ENCODE measurements around the gene KCNK17. TPM values are rescaled to one million over a fixed set of nuclear protein-coding genes. Genes with fewer than 3 reads are reported as not detected.

Gene KCNK17, protein sequence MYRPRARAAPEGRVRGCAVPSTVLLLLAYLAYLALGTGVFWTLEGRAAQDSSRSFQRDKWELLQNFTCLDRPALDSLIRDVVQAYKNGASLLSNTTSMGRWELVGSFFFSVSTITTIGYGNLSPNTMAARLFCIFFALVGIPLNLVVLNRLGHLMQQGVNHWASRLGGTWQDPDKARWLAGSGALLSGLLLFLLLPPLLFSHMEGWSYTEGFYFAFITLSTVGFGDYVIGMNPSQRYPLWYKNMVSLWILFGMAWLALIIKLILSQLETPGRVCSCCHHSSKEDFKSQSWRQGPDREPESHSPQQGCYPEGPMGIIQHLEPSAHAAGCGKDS
- total RNA-seq, result not detected in 2 replicates

DNA sequence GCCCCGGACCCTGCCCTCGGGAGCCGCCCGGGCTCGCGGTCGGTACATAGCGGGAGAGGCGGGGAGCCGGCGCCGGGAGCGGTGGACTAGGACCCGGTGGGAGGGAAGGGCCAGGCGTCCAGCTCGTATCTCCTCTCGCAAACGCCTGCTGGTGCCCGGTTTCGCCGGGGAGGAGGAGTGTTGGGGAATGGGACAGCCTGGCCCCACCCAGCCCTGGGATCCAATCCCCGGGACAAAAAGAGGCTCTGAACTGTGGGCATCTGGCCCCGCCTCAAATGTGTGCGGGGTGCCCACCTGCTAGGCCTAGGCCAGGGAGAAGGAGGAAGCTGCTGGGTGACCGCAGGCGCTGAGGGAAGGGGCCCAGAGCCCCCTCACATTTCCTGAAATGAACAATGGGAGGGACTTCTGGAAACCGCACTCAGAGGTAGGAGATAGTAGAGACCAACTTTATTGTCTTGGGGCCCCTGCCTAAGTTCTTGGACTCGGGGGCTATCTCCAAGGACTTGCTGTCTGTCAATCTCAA is at the start of gene KCNK17:
KCNK17 (minus strand) TSS at position 147 of the 523 bp plus-strand sequence; CDS start at position 48, 99 bp downstream.

DNA sequence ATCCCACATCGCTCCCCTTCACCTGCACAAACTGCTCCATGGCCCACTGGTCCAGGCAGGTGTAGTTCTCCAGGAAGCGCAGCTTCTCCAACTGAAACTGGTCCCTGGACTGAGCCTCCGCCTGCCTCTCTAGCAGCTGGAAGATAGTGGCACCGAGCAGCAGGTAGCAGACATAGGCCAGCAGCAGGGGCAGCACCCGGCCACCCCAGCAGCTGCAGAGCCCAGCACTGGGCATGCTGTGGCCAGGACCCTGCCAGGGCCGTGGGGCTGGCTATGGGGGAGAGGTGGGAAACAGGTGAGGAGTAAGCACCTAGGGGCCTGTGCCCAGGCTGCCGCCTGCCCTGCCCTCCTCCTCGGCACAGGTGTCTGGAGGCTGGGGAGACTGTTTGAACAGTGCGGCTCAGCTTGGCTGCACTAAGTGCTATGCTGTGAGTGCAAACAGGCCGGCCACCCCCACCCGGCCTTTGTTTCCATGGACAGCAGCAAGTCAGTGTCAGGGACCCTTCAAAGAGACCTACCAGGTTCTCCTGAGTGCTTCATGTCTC is 8.2 kb upstream of the KCNK17 start, which contains the start of gene KCNK16:
KCNK16 (minus strand) TSS at position 397 of the 545 bp plus-strand sequence; CDS start at position 235, 162 bp downstream.

Other genes starting within 250 kb of the KCNK17 start
- 7.9 and 15.2 TPM in 2 replicates for gene SAYSD1, start 199.2 kb downstream of the KCNK17 start, total RNA-seq
- gene KCNK5, start 84.9 kb downstream of the KCNK17 start, total RNA-seq, result not detected in 2 replicates
- not detected in 2 replicates for gene KCNK16, start 8.3 kb upstream of the KCNK17 start, total RNA-seq